ENCODE results near the gene ZBED5. TPM values are rescaled to one million over a fixed set of nuclear protein-coding genes. Genes with fewer than 3 reads are reported as not detected.

ZBED5 gene
- total RNA-seq = 89.7 TPM

DNA sequence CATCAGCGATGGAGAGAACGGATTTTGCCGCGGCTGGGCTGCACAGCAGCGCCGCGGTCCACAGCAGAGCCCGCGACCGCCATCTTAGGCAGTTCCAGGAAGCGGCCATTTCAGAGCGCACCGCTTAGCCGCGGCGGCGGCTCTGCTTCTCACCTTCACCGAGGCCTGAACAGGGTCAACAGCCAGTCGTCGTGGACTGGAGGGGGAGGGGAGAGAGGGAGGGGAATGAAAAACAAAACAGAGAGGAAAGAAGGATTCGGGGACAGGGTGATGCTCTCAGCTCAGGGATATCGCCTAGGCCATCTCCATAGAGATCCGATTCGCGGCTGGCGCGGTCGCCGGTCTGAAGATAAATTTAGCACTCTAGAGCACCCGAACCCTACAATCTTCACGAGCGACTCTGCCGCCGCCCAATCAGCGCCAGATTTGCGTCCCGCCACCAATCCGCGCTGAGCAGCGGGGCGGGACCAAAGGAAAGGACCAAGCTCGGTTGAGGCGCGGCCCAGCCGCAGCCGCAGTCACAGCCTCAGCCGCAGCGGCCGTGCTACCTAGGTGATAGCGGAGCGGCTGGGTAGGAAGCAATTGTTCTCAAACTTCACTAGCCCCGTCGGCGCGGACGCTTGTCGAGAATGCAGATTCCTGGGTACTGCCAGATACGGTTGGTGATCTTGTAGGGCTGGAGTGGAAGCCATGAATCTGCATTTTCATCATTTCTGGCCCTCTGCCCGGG, at the start of gene ZBED5:
Gene ZBED5 (minus strand): TSS at position 345 of the 730 bp plus-strand sequence. CDS start 3,108 bp downstream, outside the sequence.

DNA sequence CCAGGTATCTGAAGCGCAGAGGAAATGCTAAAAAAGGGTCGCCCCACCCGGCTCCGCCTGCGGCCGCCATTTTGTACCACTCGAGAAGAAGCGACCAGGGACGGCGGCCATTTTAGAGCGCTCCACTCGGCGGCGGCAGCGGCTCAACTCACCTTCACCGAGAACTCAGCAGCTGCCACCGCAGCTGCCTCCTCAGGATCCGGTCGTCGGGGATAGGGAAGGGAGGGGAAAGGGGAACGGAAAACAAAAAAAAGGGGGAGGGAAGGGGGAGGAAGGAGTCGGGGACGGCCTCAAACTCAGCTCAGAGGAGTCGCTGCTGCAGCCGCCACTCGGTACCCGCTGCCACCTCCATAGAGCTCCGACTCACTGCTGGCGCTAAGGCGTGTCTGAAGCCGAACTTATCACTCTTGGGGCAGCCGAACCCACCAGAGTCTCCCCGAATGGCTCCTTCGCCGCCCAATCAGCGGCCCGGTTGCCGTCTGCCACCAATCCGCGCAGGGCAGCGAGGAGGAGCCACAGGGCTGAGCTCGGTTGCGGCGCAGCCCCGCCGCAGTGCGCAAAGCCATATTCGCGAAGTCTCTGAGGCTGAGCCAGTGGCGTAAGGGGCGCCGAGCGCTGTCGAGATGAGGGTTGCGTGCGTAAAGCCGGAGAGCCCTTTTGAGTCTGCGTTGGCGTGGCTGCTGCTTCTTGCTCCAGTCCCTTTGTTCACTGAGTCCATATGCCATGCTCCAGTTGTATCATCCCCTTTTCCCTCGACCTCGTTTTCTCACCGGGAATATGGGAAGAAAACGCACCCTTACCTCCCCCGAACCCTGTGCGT, 49.1 kb downstream of the ZBED5 start, which contains the start of gene EIF4G2:
Gene EIF4G2 (minus strand): TSS at position 374 of the 820 bp plus-strand sequence.

Other genes starting within 250 kb of the ZBED5 start
- gene IRAG1, start 164.3 kb downstream of the ZBED5 start, total RNA-seq = 21.2 TPM
- 60.1 TPM for gene CTR9, start 106.8 kb downstream of the ZBED5 start, total RNA-seq
- gene EIF4G2, start 49.1 kb downstream of the ZBED5 start, total RNA-seq = 719 TPM

All from camera-type eye (tissue), 1 donor.